HG02884 (cell line): ENCODE measurements around the gene LAMB1.
"Not testable (repeated sequence)": the region's sequence is repeated elsewhere in the genome, so short reads cannot be mapped to it uniquely, and the experiment has no call there.

Experiments
- ATAC-seq: cut with Tn5 transposase; IDR thresholded peaks from one replicate; pipeline ENCODE4 v1.9.1; 2021; ENCODE audit warnings: mild to moderate bottlenecking, moderate library complexity; ENCODE audit not compliant: unreplicated experiment

Gene LAMB1

DNA sequence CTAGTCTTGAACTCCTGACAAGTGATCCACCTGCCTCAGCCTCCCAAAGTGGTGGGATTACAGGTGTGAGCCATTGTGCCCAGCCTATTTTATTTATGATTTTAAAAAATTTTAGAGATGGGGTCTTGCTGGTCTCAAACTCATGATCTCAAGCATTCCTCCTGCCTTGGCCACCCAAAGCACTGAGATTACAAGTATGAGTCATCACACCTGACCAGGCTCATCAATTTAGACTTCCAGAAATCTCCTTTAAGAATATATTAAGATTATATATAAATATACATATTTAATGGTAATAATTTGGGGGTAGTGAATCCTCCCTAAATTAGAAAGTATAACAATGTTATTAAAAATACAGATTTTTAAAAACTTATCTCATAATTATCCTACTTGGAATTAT is 29.1 kb downstream of the LAMB1 start:
- ATAC-seq: no peak

DNA sequence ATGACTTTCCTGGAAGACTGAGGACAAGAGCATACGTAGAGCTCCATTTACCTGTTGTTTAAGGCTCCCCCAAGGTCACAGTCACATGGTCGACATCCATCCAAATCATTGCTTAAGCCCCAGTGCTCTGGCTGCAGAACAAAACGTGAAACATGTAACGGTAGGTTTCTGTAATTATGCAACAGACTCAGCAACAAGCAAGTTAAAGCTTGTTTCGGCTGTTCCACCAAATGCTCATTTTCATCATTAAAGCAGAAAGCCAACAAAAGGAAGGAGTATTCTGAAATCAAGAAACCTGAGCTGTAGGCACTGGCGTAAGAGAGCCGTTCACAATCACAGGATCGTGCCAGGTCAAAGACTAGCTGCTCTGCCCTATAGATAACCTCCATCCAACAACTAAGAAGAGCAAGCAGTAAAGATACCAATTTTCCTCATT is 30.0 kb downstream of the LAMB1 start:
- ATAC-seq: no peak

DNA sequence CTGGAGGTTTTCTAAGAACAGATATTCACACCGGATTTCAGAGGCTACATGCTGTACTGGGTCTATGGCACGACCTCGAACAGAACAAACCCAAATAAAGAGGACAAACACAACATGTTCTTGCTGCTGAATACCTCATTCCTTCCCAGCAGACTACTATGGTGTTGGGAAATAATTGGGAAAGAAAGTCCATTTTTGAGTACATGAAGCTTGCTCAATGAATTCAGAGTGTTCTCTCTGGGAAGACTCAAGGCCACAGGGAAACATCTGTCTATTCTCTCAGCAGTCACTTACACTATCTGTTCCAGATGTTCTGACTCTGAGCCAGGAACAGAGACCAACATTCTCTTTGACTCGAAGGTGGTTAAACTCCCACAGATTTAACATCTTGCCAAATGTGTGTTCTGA is 30.9 kb downstream of the LAMB1 start:
- no peak for ATAC-seq

DNA sequence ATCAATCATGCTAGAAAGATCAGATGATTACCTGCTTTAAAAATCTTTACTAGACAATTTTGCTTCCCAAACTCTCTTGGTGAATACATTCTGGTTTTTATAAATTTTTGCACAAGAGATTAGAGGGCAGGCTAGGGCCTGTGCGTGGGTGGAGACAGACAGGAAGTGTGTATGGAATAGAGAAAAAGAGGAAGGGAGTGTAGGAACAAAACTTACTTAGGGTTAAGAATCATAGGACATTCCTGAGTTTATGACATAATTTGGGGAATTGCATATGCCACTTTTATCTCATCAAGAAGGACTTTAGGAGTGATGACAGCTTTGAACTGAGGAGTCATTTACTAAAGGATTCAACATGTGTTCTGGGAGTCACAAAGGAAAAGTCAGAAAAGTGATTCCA is 31.3 kb downstream of the LAMB1 start:
- no peak for ATAC-seq

DNA sequence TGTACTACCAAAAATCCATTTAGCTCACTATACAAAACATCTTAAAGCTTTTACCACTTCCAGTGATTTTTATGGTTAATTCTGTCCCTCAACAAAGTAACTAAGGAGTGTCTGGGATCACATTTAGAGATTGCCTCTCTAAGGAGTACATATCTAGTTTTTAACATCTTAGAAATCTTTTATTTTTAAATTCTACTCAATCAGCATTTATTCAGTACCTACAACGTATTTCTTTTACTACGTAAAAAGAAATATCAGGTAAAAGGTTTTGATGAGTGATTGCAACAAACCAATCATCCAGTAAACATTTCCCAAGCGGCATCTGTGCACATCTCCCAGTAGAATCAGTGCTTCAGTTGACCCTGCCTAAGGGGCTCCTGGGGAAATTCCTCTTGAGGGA is 31.9 kb downstream of the LAMB1 start:
- ATAC-seq: no peak

DNA sequence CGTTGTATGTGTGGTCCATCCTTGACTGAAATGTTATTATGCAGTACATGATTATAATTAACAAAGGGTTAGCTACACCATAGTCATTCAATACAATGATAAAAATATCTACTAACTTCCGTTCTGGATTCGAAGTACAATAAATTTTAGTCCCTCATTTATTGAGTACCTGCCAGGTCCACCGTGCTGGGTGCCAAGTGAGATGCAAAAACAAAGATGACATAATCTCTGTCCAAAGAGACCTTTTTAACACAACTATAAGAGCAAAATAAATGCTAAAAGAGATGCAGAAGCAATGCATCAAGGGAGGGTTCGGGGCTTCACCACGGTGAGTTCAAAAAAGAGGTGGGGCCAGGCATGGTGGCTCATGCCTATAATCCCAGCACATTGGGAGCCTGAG is 33.1 kb downstream of the LAMB1 start:
- no peak for ATAC-seq

DNA sequence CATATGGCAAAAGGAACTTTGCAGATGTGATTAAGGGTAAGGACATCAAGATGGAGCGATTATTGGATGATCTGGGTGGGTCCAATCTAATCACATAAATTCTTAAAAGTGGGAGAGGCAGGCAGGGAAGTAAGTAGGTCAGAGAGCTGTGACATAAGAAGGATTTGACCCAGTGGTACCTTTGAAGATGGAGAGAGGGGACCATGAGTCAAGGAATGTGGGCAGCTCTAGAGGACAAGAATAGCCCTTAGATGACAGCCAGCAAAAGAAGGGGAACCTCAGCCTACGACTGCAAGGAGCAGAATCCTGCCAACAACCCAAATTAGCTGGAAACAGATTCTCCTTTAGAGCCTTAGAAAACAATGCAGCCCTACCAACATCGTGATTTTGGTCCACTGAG is 34.5 kb downstream of the LAMB1 start:
- no peak for ATAC-seq

DNA sequence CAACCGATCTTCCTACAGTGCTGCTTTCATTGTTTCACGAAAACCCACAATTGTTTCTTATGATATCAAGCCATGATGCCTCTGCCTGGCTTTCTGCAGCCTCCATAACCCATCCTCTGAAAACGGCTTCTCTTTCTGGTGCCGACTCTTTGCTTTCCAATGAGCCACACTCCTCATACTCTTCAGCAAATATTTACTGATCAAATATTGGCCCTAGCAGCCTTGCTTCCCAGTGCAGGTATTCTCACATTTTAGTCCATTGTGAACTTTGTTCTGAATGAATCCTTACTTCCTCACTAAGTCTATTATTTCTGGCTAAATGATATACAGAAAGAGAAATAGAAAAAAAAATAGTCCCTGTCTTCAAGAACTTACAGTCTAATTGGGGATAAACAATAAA is 35.5 kb downstream of the LAMB1 start:
- ATAC-seq: no peak

DNA sequence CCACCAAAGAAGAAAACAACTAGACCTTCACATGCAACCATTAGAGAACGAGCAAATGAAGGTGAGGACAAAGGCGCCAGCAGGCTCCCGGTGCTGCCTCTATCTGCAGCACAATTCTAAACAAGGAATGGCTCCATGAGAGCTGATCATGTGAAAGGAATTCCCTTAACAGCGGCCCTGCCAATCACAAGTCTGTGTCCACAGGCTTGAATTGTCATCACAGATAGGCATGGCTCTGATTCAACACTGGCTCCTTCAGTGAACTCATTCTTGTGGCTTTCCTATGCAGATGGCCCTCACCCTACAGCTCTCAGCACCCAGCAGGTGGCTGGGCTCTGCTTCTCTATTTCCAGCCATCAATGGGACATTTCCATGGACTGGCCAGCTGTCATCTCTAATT is 36.2 kb downstream of the LAMB1 start:
- no peak for ATAC-seq

DNA sequence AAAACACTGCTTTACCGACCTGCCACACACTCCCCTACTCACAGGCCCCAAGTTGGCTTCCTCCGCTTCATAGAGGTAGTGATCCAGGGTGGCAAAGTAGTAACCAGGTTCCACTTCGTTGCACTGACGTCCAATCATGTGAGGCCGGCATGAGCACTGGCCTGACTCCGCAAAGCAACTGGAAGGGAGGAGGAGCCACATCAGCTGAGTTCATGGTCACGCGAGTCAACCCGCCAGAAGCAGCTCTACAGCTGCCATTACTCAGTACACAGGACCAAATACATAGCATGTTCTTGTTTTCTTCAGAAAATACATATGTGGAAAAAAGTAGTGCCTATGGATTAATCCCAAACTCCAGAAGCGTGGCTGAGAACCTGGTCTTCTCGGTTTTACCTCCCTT is 38.5 kb downstream of the LAMB1 start:
- no peak for ATAC-seq

DNA sequence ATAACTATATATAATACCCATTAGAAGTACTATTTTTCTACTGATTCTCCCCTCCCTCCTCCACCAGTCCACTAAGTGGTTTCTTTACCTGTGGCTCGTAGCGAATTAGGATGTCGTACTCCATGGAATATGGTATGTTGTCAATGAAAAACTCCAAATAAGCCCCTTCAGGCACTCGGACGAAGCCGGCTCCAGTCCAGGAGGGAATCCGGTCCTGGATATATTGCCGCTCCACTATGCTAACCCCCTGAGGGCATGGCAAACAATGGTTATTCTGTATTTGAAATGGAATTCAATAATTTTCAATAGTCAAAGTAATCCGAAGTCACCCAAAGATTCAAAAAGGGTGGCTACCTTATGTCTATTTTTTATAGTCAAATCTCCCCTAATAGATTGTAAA is 40.1 kb downstream of the LAMB1 start:
- ATAC-seq: no peak

DNA sequence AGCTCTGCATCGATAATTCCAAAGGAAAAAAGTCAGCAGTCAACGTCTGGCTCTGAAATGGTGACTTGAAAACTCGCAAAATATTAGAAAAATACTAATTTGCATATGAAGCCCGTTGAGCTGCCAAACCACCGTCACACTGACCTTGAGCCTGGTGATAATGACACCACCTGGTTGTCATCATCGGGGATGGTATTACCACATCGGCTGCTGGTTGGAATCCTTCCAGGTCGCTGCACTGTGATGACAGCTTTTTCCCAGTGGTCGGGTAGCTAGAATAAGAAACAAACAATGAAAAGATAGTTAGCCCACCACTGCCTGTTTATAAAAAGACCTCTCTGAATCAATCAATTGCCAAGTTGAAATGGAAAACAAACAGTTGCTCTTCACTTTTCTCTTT is 41.6 kb downstream of the LAMB1 start:
- ATAC-seq: no peak

DNA sequence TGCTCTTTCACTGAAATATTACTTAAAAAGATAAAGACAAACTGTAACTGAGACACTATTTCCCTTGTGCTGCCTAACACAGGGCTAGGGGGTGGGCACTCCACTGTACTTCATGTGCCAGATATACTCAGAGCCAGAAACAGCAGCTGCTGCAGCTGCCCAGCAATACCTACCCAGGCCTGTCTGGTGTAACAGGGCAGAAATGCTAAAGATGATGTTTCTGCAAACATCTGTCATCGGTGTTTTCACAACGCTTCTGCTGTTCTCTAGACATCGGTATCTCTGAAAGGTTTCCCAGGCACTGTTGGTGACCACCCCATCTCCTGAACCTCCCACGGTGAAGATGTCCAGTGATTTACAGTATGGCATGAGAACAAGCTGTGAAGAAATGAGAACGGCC is 42.7 kb downstream of the LAMB1 start:
- ATAC-seq: no peak

DNA sequence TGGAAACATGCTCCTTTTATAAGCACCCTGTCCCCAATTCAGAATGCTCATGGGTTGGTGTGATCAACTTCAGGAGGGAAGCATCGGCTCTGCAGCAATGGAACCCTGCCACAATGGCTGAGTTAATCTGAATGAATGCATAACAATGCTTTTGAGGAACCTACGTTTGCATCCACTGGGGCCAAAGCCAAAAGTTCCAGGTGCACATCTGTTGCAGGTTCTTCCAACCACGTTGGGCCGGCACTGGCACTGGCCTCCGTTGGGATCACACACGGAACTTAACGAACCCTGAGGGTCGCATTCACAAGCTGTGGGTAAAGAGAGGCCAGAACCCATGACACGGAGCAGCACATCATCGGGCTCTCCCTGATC is 43.4 kb downstream of the LAMB1 start:
- ATAC-seq: no peak

DNA sequence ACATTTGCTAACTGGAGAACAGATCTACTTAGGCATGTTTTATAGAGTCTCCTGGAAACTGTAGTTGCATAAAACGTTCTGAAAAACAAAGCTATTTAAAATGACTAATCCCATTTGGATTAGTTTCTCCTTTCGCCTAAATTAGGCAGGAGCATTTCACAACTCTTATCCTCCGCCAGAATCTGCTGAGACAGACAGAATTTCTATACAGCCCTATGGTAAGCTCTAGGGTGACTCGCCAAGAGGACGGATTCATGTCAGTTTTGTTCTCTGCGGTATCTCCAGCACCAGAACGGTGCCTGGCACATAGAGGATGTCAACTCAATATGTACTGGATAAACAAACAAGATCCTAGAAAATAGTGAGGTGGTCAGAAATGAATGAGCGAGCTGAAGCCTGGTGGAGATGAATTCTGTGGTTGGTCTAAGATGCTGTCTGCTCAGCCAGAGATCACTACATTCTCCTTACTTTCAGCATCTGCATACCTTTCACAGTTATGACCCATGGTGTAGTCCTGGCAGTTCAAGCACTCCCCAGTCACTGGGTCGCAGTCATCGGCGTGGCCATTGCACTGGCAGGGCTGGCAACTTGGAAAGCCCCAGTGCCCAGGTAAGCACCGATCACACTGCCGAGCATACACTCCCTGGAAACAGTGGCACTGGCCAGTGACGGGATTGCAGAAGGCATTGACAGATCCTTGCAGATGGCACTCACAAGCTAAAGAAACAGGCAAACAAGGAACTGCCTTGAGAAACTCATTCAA is 44.0 kb downstream of the LAMB1 start:
- ATAC-seq: no peak

DNA sequence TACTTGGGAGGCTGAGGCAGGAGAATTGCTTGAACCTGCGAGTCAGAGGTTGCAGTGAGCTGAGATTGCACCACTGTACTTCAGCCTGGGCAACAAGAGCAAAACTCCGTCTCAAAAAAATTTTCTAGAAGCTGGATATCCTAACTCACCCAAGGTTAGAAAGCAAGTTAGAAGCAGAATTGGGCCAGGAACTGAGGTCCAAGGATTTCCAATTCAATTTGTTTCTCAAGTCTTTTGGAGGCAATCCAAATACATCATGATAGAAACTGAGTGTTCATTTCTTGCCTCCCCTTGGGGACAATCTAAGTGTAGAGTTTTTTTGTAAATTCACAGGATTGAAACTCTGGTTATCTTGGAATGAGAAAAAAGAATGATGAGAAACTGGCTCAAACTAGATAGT is 45.5 kb downstream of the LAMB1 start:
- no peak for ATAC-seq

DNA sequence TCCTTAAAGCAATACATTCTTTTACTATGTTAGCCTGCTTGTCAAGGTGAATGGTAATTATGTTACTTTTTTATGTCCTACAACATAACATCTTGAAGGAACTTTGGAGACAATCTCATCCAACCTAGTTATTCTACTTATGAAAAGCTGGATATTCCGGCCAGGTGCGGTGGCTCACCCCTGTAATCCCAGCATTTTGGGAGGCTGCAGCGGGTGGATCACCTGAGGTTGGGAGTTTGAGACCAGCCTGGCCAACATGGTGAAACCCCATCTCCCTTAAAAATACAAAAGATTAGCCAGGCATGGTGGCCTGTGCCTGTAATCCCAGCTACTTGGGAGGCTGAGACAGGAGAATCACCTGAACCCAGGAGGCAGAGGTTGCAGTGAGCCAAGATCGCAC is 46.0 kb downstream of the LAMB1 start:
- ATAC-seq: not testable (repeated sequence)

DNA sequence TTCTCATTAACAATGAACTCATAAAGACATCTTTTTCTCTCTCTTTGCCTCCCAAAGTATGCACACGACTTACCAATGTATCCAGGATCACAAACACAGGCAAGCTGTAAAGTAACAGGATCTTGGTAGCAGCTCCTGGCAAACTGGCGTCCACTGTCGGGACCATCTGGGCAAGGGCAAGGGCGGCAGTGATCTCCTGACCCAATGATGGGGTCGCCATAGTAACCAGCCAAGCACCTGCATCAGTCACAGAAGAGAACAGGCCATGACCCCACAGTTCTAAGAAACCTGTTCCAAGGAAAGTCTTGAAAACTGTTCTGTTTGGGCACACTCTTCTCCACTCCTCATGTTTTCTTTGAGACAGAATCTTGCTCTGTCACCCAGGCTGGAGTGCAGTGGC is 47.6 kb downstream of the LAMB1 start:
- no peak for ATAC-seq

DNA sequence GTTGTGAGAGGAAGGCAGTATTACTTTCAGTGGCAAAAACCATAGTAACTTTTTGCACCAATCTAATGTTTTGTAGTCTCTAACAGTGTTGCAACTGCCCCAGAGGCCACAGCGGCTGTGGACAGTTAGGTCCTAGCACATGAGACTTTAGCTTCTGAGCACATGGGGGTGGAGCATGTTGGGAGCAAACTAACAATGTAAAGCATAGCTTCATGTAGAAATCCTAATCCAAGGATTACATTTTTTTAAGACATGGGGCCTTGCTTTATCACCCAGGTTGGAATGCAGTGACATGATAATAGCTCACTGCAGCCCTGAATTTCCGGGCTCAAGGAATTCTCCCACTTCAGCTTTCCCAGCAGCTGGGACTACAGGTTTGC is 49.0 kb downstream of the LAMB1 start:
- no peak for ATAC-seq

DNA sequence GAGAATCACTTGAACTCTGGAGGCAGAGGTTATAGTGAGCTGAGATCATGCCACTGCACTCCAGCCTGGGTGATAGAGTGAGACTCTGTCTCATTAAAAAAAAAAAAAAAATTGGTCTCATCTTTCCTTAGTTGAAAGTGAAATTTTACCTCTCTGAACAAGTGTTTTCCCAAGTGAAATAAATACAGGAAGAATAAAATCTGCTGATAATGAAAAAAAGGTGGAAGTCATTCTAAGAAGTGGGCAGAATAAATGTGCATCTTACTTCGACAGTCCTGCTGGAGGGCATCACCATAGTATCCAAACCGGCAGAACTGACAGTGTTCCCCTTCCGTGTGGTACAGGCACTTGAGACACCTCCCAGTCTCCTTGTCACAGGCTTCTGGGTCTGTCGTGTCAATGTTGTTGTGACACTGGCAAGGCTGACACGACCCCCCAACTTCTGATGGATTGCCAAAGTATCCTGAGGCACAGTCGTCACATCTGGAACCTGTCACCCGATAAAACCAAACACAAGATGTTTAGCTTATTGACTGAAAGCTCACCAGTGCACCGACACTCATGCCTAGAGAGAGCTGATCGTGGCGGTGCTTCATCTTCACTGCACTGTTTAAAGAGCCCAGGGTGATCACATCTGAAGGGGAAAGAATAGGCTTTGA is 49.6 kb downstream of the LAMB1 start:
- no peak for ATAC-seq

DNA sequence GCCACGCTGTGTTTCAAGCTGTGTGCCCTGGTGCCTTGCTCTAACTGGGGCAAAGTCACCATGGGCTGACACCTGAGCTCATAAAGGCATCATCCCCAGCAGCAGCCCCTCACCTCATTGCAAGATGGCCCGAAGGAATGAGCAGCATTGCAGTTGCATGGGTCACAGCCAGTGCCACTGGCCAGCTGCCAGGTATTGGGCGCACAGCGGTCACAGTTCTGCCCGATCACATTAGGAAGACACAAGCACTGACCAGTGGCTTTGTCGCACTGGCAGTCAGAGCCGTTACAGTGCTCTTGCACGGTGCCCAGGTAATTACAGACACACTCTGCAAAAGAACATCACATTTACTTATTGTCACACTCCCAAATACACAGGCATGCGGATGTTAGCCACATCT is 51.1 kb downstream of the LAMB1 start:
- ATAC-seq: no peak

DNA sequence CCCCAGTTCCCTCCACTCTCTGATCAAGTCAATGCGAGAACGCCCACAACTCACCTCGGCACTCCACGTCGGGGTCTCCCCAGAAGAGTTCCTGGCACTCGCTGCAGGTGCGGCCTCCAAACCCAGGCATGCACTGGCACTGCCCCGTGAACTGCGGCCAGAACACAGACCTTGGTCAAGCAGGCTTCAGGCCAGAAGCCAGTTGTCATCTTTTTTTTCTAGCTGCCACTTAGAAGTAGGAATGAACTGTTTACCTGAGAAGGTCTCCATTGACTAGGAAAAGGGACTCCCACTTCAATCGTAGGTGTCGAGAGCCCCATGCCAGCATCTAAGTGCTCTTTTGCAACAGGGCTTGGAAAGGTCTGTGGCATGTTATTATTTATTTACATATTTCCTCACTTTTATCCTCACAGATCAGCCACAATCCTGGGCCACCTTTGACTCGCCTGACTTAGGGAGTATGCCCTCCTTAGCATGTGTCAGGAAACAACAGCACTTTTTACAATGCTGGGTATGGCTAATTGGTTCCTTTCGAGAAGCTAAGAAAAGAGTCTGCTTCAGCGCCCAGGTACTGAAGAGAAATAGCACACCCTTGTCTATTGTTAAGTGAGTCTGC is 51.7 kb downstream of the LAMB1 start:
- no peak for ATAC-seq
